Peyer's patch (tissue), 4 donors: ENCODE measurements around the gene PRR16. TPM values are rescaled to one million over a fixed set of nuclear protein-coding genes. Genes with fewer than 3 reads are reported as not detected.
"Not testable (repeated sequence)": the region's sequence is repeated elsewhere in the genome, so short reads cannot be mapped to it uniquely, and the experiment has no call there.

Source experiments
- DNase-seq, 3 donors: peaks; one replicate each; pipeline ENCODE4 v3.0.0-alpha.2; 2017 to 2019
- H3K27ac ChIP-seq, 4 donors: fragments of 200-600 bp; sonication (generic); one replicate each; pipeline ENCODE4 v1.5.1; 2016 to 2019
- H3K27me3 ChIP-seq, 2 donors: fragments of 200-600 bp; sonication (generic); one replicate each; pipeline ENCODE4 v1.5.1; 2019
- H3K36me3 ChIP-seq, 3 donors: fragments of 200-600 bp; sonication (generic); one replicate each; pipeline ENCODE4 v1.5.1; 2016 to 2019
- H3K4me1 ChIP-seq, 4 donors: fragments of 200-600 bp; sonication (generic); one replicate each; pipeline ENCODE4 v1.5.1; 2016 to 2019
- H3K4me3 ChIP-seq, 4 donors: fragments of 200-600 bp; sonication (generic); 1 replicate in 3 of 4; 2 replicates in 1 of 4; pipeline ENCODE4 v1.5.1; 2016 to 2019; ENCODE audit warnings: mild to moderate bottlenecking in 1 of 4
- H3K9me3 ChIP-seq, 4 donors: fragments of 200-600 bp; sonication (generic); one replicate each; pipeline ENCODE4 v1.5.1; 2016 to 2019; ENCODE audit warnings: mild to moderate bottlenecking in 1 of 4
- POLR2A ChIP-seq, 2 donors: fragments of 450-650 bp; IDR thresholded peaks; one replicate each; pipeline ENCODE4 v1.5.1; 2017; ENCODE audit warnings: antibody characterized with exemption in 2 of 2, mild to moderate bottlenecking in 2 of 2, moderate library complexity in 2 of 2
- total RNA-seq, 4 donors: library from RNA; depleted of rRNA; stranded (reverse); fragments of >200 nt; gene quantifications; one replicate each; pipeline ENCODE4 v1.1.0, GENCODE V29; 2016
- TF ChIP-seq, protein P1 (sequence below), 6 experiments: fragments of 450-650 bp in 4 of 6; fragments of 200-600 bp in 2 of 6; sonication (generic) in 1 of 6; IDR thresholded peaks; one replicate each; pipeline ENCODE4 v1.5.1; 2017 to 2019; ENCODE audit warnings: antibody characterized with exemption in 6 of 6, mild to moderate bottlenecking in 3 of 6, moderate library complexity in 1 of 6

Gene PRR16
- total RNA-seq, 4 donors from 2014 or later, result 2.9 to 37.1 (median 3.8) TPM

DNA sequence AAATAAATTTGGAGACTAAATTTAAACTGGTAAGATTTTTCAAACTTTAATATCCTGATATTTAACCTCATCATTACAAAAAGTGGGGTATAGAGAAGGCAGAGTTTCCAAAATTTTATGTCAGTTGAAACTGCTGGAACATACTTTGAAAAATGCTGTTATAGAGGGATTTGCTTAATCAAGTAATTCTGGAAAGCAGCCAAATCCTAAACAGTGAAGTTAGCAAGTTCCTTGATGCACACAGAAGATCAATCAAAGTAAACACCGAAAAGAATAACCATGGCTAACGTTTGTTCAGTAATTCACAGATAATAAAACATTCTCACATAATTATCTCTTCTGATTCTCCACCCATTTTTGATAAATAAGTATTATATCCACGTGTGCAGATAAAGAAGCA is 8.1 kb upstream of the PRR16 start:
- no peaks in the 10 kb centered on the region for H3K36me3 ChIP-seq
- no peaks in the 10 kb centered on the region for H3K27me3 ChIP-seq
- no peak overlapping the region for H3K4me3 ChIP-seq
- no peaks in the 10 kb centered on the region for H3K9me3 ChIP-seq
- no peak for TF ChIP-seq POLR2A (IDR thresholded peaks at IDR 0.05)
- TF ChIP-seq, protein P1, sequence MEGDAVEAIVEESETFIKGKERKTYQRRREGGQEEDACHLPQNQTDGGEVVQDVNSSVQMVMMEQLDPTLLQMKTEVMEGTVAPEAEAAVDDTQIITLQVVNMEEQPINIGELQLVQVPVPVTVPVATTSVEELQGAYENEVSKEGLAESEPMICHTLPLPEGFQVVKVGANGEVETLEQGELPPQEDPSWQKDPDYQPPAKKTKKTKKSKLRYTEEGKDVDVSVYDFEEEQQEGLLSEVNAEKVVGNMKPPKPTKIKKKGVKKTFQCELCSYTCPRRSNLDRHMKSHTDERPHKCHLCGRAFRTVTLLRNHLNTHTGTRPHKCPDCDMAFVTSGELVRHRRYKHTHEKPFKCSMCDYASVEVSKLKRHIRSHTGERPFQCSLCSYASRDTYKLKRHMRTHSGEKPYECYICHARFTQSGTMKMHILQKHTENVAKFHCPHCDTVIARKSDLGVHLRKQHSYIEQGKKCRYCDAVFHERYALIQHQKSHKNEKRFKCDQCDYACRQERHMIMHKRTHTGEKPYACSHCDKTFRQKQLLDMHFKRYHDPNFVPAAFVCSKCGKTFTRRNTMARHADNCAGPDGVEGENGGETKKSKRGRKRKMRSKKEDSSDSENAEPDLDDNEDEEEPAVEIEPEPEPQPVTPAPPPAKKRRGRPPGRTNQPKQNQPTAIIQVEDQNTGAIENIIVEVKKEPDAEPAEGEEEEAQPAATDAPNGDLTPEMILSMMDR (IDR thresholded peaks at IDR 0.05), result no peak
- no peak for DNase-seq
- H3K27ac ChIP-seq, result no peak overlapping the region
- no peaks in the 10 kb centered on the region for H3K4me1 ChIP-seq

- DNase-seq, result peak; percentile 67 to 90 (median 69)
- Histone ChIP-seq H3K27ac (peak overlapping the region in 3 of 4 donors; percentile 34 to 71 (median 48)), H3K27me3 (no peaks in the 10 kb centered on the region), H3K4me3 (peak overlapping the region; percentile 36 to 58 (median 48)), H3K9me3 (no peaks in the 10 kb centered on the region), H3K36me3 (no peaks in the 10 kb centered on the region), H3K4me1 (no peaks in the 10 kb centered on the region)
- TF ChIP-seq, protein P1 (IDR thresholded peaks at IDR 0.05), result peak; percentile 37 to 72 (median 67)
- no peak for TF ChIP-seq POLR2A (IDR thresholded peaks at IDR 0.05)
Observed at GRCh38 chr5:120457839-120458507, 6.1 kb upstream of the PRR16 start.

DNA sequence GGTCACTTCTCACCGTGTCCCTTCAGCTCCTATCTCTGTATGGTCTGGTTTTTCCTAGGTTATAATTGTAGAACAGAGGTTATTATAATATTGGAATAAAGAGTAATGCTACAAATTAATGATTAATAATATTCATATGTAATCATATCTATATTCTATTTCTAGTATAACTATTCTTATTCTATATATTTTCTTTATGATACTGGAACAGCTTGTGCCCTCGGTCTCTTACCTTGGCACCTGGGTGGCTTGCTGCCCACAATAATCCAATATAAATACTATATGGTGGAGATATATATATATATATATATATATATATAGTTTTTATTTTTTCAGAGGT is 5.6 kb upstream of the PRR16 start:
- not testable (repeated sequence) for H3K27me3 ChIP-seq, H3K9me3 ChIP-seq, H3K4me1 ChIP-seq, H3K36me3 ChIP-seq, DNase-seq
- Histone ChIP-seq H3K4me3 (peak overlapping the region; percentile 36 to 58 (median 48)), H3K27ac (peak overlapping the region in 2 of 4 donors; percentile 48 to 71)

DNA sequence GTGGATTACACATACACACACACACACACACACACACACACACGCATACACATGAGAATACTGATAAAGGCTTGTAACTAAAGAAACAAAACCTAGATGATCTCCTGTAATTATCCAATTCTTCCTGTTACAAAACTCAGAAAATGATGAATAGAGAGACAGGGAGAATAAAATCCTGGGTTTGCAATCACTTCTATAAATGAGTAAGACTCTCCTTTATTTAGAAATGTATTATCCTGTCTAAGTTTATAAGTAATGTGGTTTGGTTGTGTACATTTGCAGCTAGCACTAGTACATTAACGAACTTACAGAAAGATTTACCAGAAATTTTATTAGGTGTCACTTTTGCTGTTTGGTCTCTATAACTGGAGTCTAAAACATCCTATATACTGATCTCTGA is 2.8 kb upstream of the PRR16 start:
- H3K4me3 ChIP-seq, result no peak overlapping the region
- H3K9me3 ChIP-seq, result no peaks in the 10 kb centered on the region
- no peak for DNase-seq
- H3K36me3 ChIP-seq, result no peaks in the 10 kb centered on the region
- H3K27ac ChIP-seq, result no peak overlapping the region
- H3K27me3 ChIP-seq, result peaks cover 0 to 6% of the 10 kb centered on the region in 2 donors
- peaks cover 0 to 6% (median 4%) of the 10 kb centered on the region in 4 donors for H3K4me1 ChIP-seq
- no peak for TF ChIP-seq POLR2A (IDR thresholded peaks at IDR 0.05)
- TF ChIP-seq, protein P1 (IDR thresholded peaks at IDR 0.05), result no peak

- no peaks in the 10 kb centered on the region for H3K36me3 ChIP-seq
- H3K4me3 ChIP-seq, result no peak overlapping the region
- no peak for DNase-seq
- H3K4me1 ChIP-seq, result peaks cover 0 to 6% (median 4%) of the 10 kb centered on the region in 4 donors
- TF ChIP-seq, protein P1 (IDR thresholded peaks at IDR 0.05), result no peak
- no peak for TF ChIP-seq POLR2A (IDR thresholded peaks at IDR 0.05)
- H3K9me3 ChIP-seq, result no peaks in the 10 kb centered on the region
- H3K27ac ChIP-seq, result no peak overlapping the region
- H3K27me3 ChIP-seq, result peaks cover 0 to 6% of the 10 kb centered on the region in 2 donors
Observed at GRCh38 chr5:120463006-120463680, 957 bp upstream of the PRR16 start.
